8988T (cell line): ENCODE measurements around the gene AFAP1.

Experiments used
- DNase-seq: peaks from one replicate; pipeline ENCODE4 v3.0.0; 2011

Gene AFAP1

GRCh38 chr4:7939377-7940108, at the start of gene AFAP1:
TSS of gene AFAP1 (minus strand) at chr4:7939861. CDS start at chr4:7872078, 67,783 bp downstream.
- peak; percentile 96 for DNase-seq

GRCh38 chr4:7988437-7988836, 48.8 kb upstream of the AFAP1 start:
- no peak for DNase-seq

GRCh38 chr4:7987148-7987989, 47.7 kb upstream of the AFAP1 start:
- DNase-seq: peak; percentile 71

- DNase-seq: no peak
These were observed 46.3 kb upstream of the AFAP1 start for GRCh38 chr4:7985891-7986441.

- DNase-seq: no peak
These were observed 45.4 kb upstream of the AFAP1 start for GRCh38 chr4:7985072-7985471.

- no peak for DNase-seq
These were observed 44.7 kb upstream of the AFAP1 start for GRCh38 chr4:7984286-7984925.

GRCh38 chr4:7983296-7983695, 43.6 kb upstream of the AFAP1 start:
- no peak for DNase-seq

GRCh38 chr4:7981738-7982394, 42.2 kb upstream of the AFAP1 start:
- DNase-seq: no peak

- DNase-seq: no peak
These were observed 40.4 kb upstream of the AFAP1 start for GRCh38 chr4:7980036-7980435.

- DNase-seq: no peak
These were observed 39.9 kb upstream of the AFAP1 start for GRCh38 chr4:7979652-7979968.

- no peak for DNase-seq
These were observed 39.4 kb upstream of the AFAP1 start for GRCh38 chr4:7978907-7979651.

- no peak for DNase-seq
These were observed 38.8 kb upstream of the AFAP1 start for GRCh38 chr4:7978489-7978888.

- no peak for DNase-seq
These were observed 37.0 kb upstream of the AFAP1 start for GRCh38 chr4:7976634-7977033.

- no peak for DNase-seq
These were observed 36.4 kb upstream of the AFAP1 start for GRCh38 chr4:7976025-7976424.

GRCh38 chr4:7974425-7974824, 34.8 kb upstream of the AFAP1 start:
- no peak for DNase-seq

- no peak for DNase-seq
These were observed 33.9 kb upstream of the AFAP1 start for GRCh38 chr4:7973545-7973981.

GRCh38 chr4:7971881-7972500, 32.3 kb upstream of the AFAP1 start:
- no peak for DNase-seq

- no peak for DNase-seq
These were observed 31.5 kb upstream of the AFAP1 start for GRCh38 chr4:7971159-7971631.

- DNase-seq: no peak
These were observed 30.8 kb upstream of the AFAP1 start for GRCh38 chr4:7970361-7970946.

GRCh38 chr4:7968262-7968896, 28.7 kb upstream of the AFAP1 start:
- no peak for DNase-seq
